AG09309 (cell line): ENCODE measurements around the gene TRRAP.

Experiments
- DNase-seq: peaks from one replicate; pipeline ENCODE4 v3.0.0-alpha.2; 2010; ENCODE audit warnings: low read depth
- H3K4me3 ChIP-seq: 2 replicates; pipeline ENCODE4 v1.5.1; 2011; ENCODE audit warnings: mild to moderate bottlenecking, low read depth, low read length, moderate library complexity; ENCODE audit not compliant: control insufficient read depth
- CTCF ChIP-seq: IDR thresholded peaks from 2 replicates; pipeline ENCODE4 v1.5.1; 2011; ENCODE audit warnings: mild to moderate bottlenecking, low read depth, low read length, inconsistent platforms; ENCODE audit not compliant: insufficient read depth, control insufficient read depth; ENCODE audit errors: missing control alignments

TRRAP gene

DNA sequence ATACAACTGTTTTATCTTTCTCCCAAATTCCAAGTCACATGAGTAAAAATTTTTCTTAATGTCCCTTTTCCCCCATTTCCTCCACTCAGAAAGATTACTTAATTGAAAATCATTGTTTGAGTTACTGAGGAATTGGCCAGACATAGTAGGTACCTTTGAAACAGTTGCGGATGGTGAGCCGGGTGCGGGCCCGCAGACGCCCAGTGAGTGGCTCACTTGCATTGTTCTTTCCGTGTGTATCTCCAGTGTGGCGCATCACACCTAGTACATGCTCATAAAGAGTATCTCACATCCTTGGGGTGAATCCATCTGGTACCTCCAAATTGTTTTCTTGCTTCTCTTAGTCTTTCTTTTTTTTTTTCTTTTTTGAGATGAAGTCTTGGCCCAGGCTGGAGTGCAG, 14.3 kb downstream of the TRRAP start:
- TF ChIP-seq CTCF, result no peak
- DNase-seq, result no peak
- H3K4me3 ChIP-seq, result no peak overlapping the region

DNA sequence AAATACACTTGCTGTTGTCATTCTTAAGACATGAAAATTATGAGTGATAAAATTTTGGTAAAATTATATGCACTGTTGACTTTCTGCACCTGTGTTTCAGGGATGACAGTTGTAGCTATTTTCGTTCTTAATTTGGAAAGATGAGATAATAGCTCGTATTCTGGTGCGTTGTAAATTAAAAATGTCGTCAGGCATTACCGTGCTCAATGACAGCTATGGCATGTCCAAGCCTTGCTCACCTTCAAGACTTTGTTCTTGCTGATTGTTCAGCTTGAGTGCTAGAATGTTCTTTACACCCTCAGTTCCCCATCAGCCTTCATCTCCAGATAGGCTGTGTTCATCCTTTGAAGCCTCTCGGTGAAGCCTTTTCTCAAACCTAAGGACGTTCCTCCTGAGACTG, 21.5 kb downstream of the TRRAP start:
- H3K4me3 ChIP-seq, result no peak overlapping the region
- no peak for TF ChIP-seq CTCF
- DNase-seq, result no peak

DNA sequence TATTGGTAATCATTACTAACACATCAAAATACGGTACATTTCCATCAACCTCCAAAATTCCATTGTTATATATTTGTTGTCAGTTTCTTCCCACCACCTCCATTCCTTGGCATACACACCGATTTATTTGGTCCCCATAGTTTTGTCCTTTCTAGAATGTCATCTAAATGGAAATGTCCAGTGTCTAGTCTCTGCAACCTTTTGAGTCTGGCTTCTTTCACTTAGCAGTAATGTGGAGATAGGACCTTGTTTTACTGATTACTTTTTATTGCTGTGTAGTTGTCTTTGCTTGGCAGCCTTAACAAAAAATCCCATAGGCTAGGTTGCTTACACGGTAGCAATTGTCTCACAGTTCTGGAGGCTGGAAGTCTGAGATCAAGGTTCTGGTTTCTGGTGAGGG, 22.5 kb downstream of the TRRAP start:
- DNase-seq, result no peak
- no peak for TF ChIP-seq CTCF
- no peak overlapping the region for H3K4me3 ChIP-seq

- no peak for TF ChIP-seq CTCF
- no peak overlapping the region for H3K4me3 ChIP-seq
- DNase-seq, result no peak
Measured at GRCh38 chr7:98902523-98902922, 24.2 kb downstream of the TRRAP start.

GRCh38 chr7:98903246-98903645, 24.9 kb downstream of the TRRAP start:
- no peak overlapping the region for H3K4me3 ChIP-seq
- no peak for TF ChIP-seq CTCF
- no peak for DNase-seq

DNA sequence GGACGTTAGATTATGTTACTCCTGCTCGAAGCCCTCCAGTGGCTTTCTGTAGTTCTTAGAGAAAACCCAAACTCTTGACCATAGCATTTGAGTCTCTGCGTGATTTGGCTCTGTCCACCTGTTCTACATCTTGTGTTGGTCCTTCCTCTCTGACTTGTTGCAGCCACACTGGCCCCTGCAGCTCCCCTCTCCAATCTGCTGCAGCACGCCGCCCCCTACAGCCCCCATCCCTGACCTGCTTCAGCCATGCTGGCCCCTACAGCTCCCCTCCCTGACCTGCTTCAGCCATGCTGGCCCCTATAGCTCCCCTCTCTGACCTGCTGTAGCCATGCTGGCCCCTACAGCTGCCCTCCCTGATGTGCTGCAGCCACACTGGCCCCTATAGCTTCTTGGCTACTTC, 29.2 kb downstream of the TRRAP start:
- no peak for TF ChIP-seq CTCF
- no peak for DNase-seq
- no peak overlapping the region for H3K4me3 ChIP-seq

DNA sequence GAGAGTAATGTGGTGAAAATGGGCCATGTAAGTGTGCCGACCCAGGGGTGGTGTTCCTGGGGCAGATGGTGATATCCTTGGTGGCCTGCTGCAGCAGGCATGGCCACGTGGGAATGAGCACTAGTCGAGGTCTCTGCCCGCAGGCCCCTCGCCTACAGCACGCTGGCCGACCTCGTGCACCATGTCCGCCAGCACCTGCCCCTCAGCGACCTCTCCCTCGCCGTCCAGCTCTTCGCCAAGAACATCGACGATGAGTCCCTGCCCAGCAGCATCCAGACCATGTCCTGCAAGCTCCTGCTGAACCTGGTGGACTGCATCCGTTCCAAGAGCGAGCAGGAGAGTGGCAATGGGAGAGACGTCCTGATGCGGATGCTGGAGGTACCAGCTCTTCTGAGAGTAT, 30.3 kb downstream of the TRRAP start:
- no peak for TF ChIP-seq CTCF
- DNase-seq, result no peak
- no peak overlapping the region for H3K4me3 ChIP-seq
